VCaP (cell line): Measurements from ENCODE around the gene ANTXR1.
"Not testable (repeated sequence)": the region's sequence is repeated elsewhere in the genome, so short reads cannot be mapped to it uniquely, and the experiment has no call there.

Experiments
- H3K27ac ChIP-seq: fragments of 450-650 bp; 2 replicates; pipeline ENCODE4 v1.5.1; 2017
- CTCF ChIP-seq: fragments of 450-650 bp; conservative IDR thresholded peaks from 2 replicates; pipeline ENCODE4 v1.5.1; 2017; ENCODE audit warnings: mild to moderate bottlenecking, moderate library complexity

Gene ANTXR1

GRCh38 chr2:69169655-69170389 is 156.8 kb downstream of the ANTXR1 start:
- TF ChIP-seq CTCF = no peak
- H3K27ac ChIP-seq = no peak overlapping the region

GRCh38 chr2:69170661-69171060 is 157.7 kb downstream of the ANTXR1 start:
- H3K27ac ChIP-seq = no peak overlapping the region
- no peak for TF ChIP-seq CTCF

- H3K27ac ChIP-seq = no peak overlapping the region
- no peak for TF ChIP-seq CTCF
Observed at GRCh38 chr2:69171116-69171896, 158.3 kb downstream of the ANTXR1 start.

GRCh38 chr2:69171897-69172525 is 159.0 kb downstream of the ANTXR1 start:
- no peak for TF ChIP-seq CTCF
- H3K27ac ChIP-seq = no peak overlapping the region

- TF ChIP-seq CTCF = no peak
- H3K27ac ChIP-seq = no peak overlapping the region
Observed at GRCh38 chr2:69173706-69174105, 160.7 kb downstream of the ANTXR1 start.

- H3K27ac ChIP-seq = not testable (repeated sequence)
Observed at GRCh38 chr2:69174211-69174610, 161.2 kb downstream of the ANTXR1 start.

GRCh38 chr2:69175790-69176715 is 163.1 kb downstream of the ANTXR1 start:
- TF ChIP-seq CTCF = no peak
- no peak overlapping the region for H3K27ac ChIP-seq
